T follicular helper cell (primary cell): ENCODE results near the gene PARD3.
"Not testable (repeated sequence)": the region's sequence is repeated elsewhere in the genome, so short reads cannot be mapped to it uniquely, and the experiment has no call there.

Experiments
- DNase-seq: peaks from one replicate; pipeline ENCODE4 v3.0.0-alpha.2; 2020; ENCODE audit warnings: low read depth

The PARD3 gene

DNA sequence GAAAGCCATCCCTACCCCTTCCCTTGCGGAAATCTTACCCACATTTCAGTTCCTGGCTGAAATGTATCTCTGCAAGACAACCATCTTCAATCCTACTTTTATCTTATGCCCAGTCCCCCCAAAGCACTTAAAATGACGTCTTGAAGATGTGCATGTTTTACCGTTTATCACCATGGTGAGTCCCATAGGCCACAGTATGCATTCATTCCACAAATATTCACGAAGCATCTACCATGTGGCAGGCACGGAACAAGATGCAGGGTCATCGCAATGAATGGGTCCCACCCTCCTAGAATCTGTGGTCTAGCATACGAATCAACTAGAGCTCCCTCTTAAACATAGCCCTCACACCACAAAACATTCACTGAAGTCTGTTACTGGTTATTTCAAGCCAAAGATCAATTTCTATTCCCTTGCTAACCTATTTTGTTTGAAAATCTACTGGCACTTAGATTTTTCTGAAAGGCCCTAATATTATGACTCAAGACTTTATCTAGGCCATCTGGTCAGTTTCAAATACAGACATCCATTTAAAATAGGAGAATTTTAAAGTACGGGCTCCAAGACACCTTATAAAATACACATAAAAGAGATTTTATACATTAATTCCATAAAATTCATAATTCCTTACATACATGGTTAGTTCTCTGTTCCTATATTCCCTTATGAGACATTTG, 99.4 kb downstream of the PARD3 start:
- DNase-seq: no peak

DNA sequence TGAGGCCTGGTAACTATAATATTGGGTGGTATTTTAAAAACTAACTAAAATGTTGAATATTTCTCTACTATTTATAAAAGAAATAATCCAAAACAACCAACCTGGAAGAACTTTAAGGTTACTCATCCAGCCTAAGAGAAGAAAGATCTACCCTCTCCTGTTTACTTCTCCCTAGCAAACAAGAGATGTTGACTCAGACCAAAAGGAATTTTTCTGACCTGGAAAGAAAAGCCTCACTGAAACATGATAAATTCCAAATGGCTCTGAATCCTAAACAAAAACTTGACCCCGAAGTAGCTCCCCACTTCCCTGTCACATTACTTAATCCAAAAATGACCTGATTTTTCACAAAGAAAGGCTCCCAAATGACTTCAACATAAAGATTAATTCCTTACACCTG, 101.2 kb downstream of the PARD3 start:
- DNase-seq: no peak

DNA sequence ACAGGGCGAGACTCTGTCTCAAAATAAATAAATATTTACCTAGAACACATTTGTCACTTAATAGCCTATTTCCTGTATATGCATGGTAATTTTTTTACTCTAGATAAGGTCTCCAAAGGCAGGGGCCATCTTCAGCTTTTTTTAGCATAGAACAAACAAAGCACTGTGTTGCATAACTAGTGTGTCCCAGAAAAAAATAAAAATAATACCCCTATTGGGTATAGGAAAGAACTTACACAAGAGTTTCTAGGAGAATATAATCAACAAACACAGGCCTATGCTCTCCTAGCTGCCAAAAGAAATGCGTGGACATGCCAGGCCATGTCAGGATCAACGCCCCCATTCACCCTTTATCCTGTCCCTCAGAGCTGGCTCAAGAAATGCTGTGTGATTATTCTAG, 103.6 kb downstream of the PARD3 start:
- DNase-seq: no peak

DNA sequence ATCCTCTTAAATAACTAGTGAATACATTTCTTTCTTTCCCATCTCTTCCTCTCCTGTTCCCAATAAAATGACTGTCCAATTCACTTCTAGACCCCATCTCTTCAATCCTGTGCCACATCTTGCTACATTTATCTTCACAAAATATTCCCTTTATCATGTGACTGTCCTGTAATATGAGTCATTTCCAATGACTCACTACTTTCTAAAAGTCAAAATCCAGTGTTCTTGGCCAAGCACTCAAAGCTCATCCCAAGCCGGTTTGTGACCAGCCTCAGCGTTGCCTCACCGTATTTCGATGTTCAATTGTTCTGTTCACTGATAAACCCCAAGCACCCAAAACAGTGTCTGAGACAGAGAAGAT, 104.7 kb downstream of the PARD3 start:
- DNase-seq: no peak

DNA sequence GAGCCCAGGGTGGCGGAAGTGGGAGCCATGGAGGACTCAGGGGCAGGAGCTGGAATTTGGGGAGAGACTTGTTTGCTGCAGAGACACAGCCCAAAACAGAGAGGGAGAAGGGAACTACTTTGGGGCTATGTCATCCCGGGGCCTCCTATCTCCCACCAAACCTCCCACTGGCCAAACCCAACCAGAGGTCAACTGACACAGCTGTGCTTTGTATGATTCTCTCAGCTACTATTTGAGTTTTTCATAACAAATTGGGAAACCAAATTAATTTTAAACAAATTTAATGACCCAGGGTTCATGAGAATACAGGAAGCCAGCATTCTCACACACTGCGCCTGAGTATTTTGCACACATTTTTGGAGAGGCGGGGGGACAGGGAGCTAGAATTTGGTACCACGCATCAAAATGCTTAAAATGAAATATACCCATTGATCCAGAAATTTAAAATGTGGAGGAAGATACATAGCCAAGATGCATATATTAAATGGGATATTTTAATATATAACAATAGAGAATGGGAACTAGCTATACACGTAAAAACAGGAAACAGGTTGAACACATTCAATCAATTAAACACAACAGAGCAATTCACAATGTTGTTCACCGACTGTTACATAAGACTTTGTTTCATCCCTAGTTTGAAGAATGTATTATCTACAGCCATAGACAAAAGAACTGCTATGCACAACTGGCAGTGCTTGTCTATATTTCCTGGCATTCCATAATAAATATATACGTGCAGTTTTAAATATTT, 105.3 kb downstream of the PARD3 start:
- no peak for DNase-seq

DNA sequence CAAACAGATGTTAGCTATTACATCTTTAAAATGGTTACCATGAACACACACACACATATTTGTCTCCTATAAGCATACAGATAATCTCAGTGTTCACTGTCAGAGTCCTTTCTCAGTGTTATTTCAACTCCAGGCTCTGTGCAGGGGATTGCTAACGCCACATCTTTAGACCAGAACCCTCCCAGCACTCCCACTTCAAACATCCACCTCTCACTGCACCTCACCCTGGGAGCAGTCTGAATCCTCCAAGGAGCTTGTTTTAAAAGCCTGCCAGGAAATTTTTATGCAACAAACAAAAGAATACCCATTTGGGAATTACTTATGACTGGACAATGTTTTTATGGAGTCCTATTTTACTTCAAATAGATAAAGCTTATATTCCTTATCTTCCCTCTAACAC, 107.4 kb downstream of the PARD3 start:
- no peak for DNase-seq

DNA sequence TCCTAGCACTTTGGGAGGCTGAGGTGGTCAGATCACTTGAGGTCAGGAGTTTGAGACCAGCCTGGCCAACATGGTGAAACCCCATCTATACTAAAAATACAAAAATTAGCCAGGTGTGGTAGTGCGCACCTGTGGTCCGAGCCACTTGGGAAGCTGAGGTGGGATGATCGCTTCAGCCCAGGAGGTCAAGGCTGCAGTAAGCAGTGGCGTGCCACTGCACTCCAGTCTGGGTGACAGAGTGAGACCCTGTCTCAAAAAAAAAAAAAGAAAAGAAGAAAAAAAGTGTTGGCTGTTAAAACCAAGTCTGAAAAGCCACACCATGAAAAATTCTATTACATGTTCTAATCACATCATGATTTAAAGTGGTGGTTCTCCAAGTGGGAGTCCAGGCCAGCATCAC, 108.1 kb downstream of the PARD3 start:
- DNase-seq: not testable (repeated sequence)

DNA sequence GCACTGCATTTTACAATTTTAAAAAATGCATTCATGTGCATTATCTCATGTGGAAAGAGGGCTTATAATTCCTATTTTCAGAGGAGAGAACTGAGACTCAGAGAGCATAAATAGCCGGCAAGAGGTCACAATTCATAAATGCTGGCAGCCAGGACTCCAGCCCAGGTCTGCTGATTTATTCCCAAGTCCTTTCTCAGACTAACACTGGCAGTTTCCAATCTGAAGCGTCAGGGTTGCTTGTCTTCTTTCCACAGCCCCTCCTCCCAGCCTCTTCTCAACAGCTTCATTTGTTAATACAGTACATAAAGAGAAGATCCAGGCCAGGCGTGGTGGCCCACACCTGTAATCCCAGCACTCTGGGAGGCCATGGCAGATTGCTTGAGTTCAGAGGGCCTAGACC, 108.9 kb downstream of the PARD3 start:
- no peak for DNase-seq

DNA sequence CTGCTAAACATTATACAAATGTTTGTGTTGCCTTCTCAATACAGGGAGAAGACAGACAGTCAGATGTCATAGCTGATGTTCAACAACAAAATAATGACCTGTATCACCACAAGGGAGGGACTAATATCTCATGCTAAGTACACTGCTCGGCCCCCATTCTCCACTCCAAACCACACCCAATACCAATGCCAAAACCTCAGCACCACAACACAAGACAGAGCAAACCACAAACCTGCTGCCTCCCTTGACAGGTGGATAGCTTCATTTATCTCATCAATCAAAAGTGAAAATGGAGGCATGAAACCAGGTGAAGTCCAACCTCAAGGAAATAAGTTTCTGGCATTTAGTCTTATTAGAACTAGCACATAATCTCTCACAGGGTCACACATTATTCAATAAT, 109.5 kb downstream of the PARD3 start:
- no peak for DNase-seq

DNA sequence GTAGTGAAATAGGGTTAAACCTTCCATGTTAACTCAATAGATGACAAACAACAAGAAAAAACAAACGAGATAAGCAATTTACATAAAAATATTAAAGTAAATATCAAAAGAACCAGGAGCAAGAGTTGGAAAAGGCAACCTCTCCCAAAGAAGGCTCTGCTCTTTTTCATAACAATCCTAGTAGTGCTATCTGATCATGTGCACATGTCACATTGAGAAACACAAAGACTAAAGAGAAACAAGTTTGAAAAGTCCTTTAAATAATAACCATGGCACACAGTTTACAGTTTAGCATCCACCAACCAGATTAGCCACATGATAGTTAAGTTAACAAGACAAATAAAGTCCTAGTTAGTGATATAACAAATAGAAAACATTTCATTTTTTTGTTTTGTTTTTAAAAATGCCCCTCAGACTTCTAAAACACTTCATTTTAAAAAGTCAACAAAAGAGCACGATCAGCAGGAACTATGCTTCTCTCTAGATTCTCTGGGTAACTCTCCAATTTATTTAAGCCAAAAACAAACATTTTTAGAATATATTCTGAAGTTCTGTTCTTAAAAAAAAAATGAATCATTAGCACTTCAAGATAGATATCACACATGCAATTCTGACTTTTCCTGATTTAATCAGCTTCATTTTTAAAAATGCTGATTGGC, 110.4 kb downstream of the PARD3 start:
- DNase-seq: no peak

DNA sequence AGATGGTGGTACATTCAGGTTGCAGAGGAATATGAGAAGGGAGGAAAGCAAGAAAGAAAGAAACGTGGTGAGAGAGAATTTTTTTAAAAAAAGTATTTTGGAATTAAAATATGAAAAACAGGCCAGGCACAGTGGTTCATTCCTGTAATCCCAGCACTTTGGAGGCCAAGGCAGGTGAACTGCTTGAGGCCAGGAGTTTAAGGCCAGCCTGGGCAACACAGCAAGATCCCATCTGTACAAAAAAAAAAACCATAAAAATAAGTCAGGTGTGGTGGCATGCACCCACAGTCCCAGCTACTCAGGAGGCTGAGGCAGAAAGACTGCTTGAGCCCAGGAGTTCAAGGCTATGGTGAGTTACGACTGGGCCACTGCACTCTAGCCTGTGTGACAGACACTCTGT, 112.1 kb downstream of the PARD3 start:
- no peak for DNase-seq

DNA sequence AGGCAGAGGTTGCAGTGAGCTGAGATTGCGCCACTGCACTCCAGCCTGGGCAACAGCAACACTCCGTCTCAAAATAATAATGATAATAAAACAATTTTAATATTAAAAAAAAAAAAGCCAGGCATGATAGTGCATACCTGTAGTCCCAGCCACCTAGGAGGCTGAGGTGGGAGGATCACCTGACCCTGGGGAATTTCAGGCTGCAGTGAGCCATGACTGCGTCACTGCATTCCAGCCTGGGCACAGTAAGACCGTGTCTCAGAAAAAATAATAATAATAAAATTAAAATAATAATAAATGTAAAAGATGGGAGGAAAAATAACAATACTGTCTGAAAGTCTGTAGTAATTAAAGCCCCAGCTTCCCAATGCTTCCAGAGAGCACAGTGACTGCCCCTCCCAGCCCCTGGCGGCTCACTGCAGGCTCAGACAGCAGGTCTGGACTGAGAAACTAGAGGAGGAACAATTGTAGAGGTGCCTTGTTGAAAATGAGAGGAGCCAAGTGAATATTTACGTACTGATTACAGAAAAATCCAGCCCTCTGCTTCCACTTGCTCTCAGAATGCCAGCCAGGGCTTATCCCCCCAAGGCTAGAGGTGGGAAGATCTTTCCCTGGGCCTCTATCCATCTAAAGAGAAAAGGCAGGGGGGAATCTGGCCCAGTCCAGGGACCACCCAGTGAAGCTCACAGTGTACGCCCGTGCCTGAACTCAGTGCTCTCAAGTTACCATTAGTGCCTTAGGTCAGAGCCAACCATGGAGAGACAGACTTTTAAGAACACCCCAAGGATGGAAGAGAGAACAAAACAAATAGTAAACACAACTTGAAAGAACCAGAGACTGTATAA, 112.8 kb downstream of the PARD3 start:
- DNase-seq: no peak

DNA sequence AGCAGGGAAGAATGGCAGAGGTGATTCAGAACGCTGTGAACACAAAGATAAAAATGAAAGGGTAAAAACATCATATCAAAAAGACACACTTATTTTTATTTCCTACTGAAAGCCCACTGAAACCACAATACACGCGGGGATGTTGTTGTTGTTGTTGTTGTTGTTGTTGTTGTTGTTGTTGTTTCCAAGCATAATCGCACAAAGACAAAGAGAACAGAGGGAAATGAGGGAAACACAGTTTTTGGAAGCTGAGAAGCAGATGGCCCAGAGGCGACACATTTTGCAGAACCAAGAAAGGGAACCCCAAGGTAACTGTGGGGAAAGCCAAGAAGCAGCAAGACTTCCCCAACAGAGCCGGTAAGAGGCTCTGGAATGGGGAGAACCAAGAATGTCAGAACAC, 113.9 kb downstream of the PARD3 start:
- no peak for DNase-seq

DNA sequence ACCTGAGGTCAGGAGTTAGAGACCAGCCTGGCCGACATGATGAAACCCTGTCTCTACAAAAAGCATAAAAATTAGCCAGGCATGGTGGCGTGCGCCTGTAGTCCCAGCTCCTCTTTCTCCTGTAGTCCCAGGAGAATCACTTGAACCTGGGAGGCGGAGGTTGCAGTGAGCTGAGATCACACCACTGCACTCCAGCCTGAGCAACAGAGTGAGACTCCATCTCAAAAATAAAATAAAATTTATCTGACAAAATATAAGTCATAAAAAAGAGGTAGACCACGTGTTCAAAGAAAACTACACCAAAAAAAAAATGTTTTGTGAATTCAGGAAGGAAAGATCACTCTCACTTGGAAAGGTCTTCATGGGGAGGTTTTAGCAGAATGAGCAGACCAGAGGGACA, 114.3 kb downstream of the PARD3 start:
- not testable (repeated sequence) for DNase-seq

DNA sequence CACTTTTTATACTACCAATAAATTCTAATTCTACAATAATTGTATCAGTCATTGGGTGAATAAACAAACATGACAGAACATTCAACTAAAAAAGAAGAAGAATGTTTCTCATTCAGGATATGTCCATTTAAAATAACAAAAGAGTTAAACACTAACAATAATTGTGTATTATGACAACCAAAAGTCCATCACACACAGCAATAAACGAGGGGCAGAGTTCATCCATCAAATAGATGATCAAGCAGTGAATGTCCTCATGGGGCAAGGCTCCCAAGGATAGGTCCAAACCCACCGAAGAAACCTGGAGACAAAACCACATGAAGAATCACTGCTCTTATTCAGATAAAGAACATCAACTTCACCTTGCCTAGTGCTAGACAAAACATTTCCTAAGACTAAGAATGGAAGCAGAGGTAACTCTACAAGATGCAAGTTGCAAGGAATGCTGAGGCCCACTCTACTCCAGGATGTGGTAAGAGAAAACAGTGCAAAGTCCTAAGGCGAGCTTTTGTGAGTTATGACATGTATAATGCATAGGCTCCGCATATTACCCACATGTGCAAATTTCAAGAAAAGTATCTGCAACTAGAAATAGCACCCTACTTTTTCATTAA, 115.1 kb downstream of the PARD3 start:
- no peak for DNase-seq

DNA sequence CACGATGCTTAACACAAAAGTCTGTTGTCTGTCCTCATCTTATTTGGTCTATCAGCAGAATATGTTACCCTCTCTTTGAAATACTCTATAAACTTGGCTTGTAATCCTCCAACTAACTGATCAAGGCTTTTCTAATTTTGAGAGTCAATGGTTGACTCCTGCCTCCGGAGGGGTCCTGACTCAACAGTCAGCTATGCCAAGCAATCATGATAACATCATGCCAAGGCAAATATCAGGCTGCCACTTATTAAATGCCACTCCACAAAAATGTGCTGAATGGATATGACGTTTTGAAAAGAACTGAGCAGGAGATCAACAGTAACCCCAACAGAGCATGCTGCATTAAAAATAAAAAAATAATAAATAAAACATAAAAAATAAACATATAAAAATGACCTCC, 116.1 kb downstream of the PARD3 start:
- no peak for DNase-seq

DNA sequence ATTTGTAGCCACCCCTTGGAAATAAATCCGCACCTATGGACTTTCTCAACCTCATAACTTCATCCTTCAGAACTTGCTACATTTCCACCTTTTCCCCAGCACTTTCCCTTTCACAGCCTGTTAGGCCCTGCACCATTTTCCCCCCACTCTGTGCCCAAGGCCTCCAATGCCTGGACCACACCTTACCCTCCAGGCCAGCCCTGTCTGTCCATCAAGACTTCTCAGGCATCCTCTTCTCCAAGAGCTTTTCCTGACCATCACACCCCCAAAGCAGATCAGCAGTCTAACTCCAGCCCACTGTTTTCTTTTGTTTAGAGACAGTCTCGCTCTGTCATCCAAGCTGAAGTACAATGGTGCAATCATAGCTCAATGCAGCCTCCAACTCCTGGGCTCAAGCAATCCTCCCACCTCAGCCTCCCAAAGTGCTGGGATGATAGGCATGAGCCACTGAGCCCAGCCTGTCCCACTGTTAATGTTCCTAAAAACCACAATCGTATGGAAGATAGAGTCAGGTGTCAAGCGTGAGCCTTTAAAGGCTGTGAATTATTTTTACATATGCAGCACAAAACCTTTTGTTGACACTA, 116.8 kb downstream of the PARD3 start:
- DNase-seq: no peak

DNA sequence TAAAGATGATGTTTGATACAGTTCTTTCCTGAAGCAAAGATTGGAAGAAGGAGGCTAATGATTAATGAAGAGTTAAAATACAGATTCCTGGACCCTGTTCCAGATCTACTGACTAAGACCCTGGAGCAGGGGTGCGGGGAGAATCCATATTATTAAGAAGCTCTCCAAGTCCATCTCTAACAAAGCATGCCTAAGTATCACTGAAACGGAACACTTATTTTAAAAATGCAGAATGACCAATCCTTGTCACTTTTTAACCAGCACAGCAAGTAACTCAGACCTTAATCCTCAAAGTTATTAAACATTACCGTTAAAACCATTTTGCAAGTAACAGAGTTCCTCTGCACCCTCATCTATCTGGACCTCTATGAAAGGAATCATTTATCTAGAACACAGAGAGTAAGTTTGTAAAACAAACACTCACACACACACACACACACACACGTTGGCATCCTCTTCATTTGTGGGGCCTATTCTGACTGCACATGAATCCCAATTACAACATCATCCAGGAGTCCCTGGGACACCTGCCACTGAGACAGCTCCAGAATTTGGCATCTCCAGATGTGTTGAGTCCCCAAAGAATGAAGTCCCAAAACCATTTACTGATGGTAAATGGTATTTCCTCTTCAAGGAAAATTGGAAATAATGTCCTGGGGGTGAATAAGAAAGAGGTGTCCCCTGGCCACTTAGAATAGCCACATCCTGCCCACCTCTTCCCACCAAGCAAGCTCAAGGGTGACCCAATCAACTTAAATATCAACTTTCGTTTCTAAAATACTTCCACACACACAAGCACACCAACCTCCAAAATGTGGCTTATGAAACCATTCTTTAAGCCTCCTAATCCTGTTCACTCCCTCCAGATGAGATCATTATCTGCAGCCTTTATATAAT, 117.5 kb downstream of the PARD3 start:
- no peak for DNase-seq

DNA sequence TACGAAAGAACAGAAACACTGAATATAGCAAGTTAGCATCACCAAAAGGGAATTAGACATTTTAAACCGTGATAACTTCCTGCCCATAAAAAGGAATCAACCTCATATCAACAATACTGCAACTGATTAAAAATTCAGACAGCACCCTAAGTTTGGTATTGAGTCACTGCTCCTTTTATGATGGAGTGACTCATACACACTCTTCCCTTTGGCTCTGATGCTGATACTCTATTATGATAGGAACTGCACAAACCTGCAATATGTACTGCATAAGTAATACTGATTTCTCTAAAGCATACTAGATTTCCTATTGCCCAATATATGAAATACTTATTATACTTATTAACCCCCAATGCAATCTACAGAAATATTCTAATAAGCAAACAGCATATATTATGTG, 118.7 kb downstream of the PARD3 start:
- DNase-seq: no peak

DNA sequence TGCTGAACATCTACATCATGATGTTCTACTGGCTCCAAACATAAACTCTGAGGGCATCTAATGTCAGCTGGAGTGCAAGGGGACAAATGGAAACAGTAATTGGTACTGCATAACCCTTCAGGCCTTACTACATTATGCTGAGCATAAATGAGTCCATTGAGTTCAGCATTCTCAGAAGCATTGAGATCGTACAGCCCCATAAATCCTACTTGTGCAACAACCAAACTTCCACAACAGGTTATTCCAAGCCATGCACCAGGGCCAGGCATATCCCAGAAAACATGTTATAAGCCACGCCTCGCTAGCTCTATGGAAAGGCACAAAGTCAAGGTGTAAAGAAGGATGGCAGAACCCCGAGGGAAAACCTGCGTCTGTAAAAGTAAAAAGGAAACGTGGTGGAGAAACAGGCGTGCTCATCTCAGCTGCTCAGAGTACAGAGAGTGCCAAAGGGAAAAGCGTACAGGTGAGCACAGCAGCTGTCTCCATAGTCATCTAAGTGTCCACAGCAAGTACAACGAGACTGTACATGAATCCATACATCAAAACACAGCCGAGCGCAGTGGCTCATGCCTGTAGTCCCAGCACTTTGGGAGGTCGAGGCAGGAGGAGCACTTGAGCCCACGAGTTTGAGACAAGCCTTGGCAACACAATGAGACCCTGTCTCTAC, 124.6 kb downstream of the PARD3 start:
- DNase-seq: no peak
